ENCODE data around the gene ENAH.

Gene ENAH

GRCh38 chr1:225483818-225484656 lies 168.9 kb downstream of the ENAH start:
- H3K9ac ChIP-seq (ENCODE audit: low read length) = no peak overlapping the region
- no peaks in the 10 kb centered on the region for H3K36me3 ChIP-seq (ENCODE audit: control insufficient read depth, insufficient read depth, low read length)
- peaks cover 20% of the 10 kb centered on the region for H3K4me1 ChIP-seq (ENCODE audit: control insufficient read depth, insufficient read depth, low read length)
- peak overlapping the region; percentile 65 for H3K27ac ChIP-seq (ENCODE audit: low read depth, low read length)
- H3K4me3 ChIP-seq (ENCODE audit: low read length) = no peak overlapping the region
- H3K27me3 ChIP-seq (ENCODE audit: control insufficient read depth, insufficient read depth, low read length) = no peaks in the 10 kb centered on the region

DNA sequence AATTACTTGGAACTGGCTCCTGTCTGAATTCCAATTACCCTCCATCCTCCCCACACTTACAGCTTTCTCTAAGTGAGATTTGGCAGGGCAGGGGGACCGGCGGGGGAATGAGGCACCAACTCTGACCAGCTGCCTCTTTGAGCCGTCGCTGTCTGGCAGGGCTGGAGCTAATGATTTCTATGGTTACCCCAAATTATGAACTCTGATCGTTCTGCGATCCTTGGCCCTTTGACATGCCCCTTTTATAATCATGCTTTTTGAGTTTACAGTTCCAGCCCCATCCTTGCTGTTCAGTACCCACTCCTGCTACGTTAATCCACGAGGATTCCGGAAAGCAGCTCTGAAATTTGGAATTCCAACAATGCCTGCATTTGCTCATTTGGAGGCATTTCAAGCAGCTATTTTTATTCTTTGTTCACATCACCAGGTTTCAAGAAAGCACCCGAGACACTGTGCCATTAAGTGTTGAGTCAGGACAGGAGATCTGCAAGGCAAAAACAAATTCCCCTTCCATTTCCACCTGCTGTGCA lies 170.4 kb downstream of the ENAH start:
- Histone ChIP-seq H3K36me3 (ENCODE audit: control insufficient read depth, insufficient read depth, low read length) (no peaks in the 10 kb centered on the region), H3K4me3 (ENCODE audit: low read length) (no peak overlapping the region), H3K9ac (ENCODE audit: low read length) (no peak overlapping the region), H3K27ac (ENCODE audit: low read depth, low read length) (peak overlapping the region; percentile 58), H3K4me1 (ENCODE audit: control insufficient read depth, insufficient read depth, low read length) (peaks cover 16% of the 10 kb centered on the region), H3K27me3 (ENCODE audit: control insufficient read depth, insufficient read depth, low read length) (no peaks in the 10 kb centered on the region)

- Histone ChIP-seq H3K36me3 (ENCODE audit: control insufficient read depth, insufficient read depth, low read length) (no peaks in the 10 kb centered on the region), H3K4me1 (ENCODE audit: control insufficient read depth, insufficient read depth, low read length) (peaks cover 16% of the 10 kb centered on the region), H3K27ac (ENCODE audit: low read depth, low read length) (peak overlapping the region; percentile 58), H3K9ac (ENCODE audit: low read length) (no peak overlapping the region), H3K27me3 (ENCODE audit: control insufficient read depth, insufficient read depth, low read length) (no peaks in the 10 kb centered on the region), H3K4me3 (ENCODE audit: low read length) (no peak overlapping the region)
Measured at GRCh38 chr1:225481738-225482137, 171.2 kb downstream of the ENAH start.

DNA sequence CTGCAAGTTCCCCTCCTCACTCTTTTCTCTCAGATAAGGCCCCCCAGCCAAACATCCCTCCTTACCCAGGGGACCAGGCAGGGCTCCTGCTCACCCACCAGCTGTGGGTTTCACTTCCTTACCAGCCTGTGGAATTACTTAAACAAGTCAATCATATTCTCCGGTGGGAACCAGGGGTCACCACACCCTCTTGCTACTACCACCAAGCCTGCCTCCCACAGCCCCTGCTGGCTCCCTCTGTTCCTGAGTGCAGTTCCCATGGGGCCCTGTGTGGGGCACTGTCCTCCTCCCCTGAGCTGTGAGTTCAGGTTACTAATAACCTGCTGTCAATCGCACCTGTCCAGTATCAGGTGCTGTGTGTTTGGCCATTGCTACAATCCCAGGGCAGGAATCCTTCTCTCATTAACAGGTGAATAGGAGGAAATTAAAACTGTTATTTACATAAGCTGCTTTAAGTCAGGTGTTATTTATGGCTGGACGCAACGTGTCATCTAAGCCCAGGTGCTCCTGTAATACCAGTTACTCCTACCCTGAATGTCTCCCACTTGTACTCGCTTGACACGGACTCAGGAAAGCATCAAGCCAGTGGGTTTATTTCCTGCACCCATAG lies 172.0 kb downstream of the ENAH start:
- Histone ChIP-seq H3K4me1 (ENCODE audit: control insufficient read depth, insufficient read depth, low read length) (peaks cover 16% of the 10 kb centered on the region), H3K27ac (ENCODE audit: low read depth, low read length) (no peak overlapping the region), H3K36me3 (ENCODE audit: control insufficient read depth, insufficient read depth, low read length) (no peaks in the 10 kb centered on the region), H3K27me3 (ENCODE audit: control insufficient read depth, insufficient read depth, low read length) (no peaks in the 10 kb centered on the region), H3K4me3 (ENCODE audit: low read length) (no peak overlapping the region), H3K9ac (ENCODE audit: low read length) (no peak overlapping the region)

DNA sequence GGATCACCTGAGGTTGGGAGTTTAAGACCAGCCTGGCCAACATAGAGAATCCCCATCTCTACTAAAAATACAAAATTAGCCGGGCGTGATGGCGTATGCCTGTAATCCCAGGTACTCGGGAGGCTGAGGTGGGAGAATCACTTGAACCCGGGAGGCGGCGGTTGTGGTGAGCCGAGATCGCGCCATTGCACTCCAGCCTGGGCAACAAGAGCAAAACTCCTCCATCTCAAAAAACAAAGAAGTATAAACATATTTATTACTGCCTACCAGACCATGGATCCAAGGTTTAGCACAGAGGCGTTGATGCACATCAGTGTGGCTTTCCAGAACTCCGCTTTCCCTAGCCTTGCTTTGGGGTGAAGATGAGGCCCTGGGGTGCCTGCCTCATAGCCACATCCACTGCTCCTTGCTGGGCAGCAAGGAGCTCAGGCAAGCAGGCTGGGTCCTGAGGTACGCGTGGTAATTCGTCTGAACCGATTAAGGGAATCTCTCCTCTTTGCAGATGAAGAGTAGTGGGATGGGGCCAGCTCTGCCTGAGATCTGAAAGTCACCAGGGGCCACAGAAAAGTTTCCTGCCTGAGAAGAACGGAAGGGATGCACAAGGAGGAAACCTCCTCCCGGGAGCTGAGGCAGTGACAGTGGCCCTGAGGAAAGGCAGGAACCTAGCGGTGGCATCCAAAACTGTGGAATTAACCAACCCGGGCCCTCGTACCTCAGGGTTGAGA lies 172.8 kb downstream of the ENAH start:
- H3K9ac ChIP-seq (ENCODE audit: low read length) = no peak overlapping the region
- no peak overlapping the region for H3K4me3 ChIP-seq (ENCODE audit: low read length)
- peaks cover 18% of the 10 kb centered on the region for H3K4me1 ChIP-seq (ENCODE audit: control insufficient read depth, insufficient read depth, low read length)
- H3K36me3 ChIP-seq (ENCODE audit: control insufficient read depth, insufficient read depth, low read length) = no peaks in the 10 kb centered on the region
- H3K27me3 ChIP-seq (ENCODE audit: control insufficient read depth, insufficient read depth, low read length) = no peaks in the 10 kb centered on the region
- H3K27ac ChIP-seq (ENCODE audit: low read depth, low read length) = no peak overlapping the region

- Histone ChIP-seq H3K27me3 (ENCODE audit: control insufficient read depth, insufficient read depth, low read length) (no peaks in the 10 kb centered on the region), H3K9ac (ENCODE audit: low read length) (no peak overlapping the region), H3K27ac (ENCODE audit: low read depth, low read length) (peak overlapping the region; percentile 10), H3K36me3 (ENCODE audit: control insufficient read depth, insufficient read depth, low read length) (no peaks in the 10 kb centered on the region), H3K4me1 (ENCODE audit: control insufficient read depth, insufficient read depth, low read length) (peaks cover 18% of the 10 kb centered on the region), H3K4me3 (ENCODE audit: low read length) (no peak overlapping the region)
Measured at GRCh38 chr1:225479341-225479740, 173.6 kb downstream of the ENAH start.

GRCh38 chr1:225477296-225477911 lies 175.5 kb downstream of the ENAH start:
- H3K27ac ChIP-seq (ENCODE audit: low read depth, low read length) = peak overlapping the region; percentile 28

DNA sequence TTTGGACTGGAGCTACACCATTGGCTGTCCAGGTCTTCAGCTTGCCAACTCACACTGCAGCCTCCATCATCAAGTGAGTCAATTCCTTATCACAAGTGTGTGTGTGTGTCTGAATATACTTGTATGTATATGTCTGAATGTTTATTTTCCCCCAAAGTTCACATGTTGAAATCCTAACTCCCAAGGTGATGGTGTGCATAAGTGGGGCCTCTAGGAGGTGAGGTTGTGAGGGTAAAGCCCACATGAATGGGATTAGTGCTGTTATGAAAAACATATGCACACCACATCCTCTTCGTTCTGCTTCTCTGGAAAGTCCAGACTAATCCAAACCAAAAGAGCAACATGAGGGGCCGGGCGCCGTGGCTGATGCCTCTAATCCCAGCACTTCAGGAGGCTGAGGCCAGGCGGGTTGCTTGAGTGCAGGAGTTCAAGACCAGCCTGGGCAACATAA lies 176.4 kb downstream of the ENAH start:
- Histone ChIP-seq H3K27ac (ENCODE audit: low read depth, low read length) (no peak overlapping the region), H3K4me1 (ENCODE audit: control insufficient read depth, insufficient read depth, low read length) (peaks cover 9% of the 10 kb centered on the region), H3K9ac (ENCODE audit: low read length) (no peak overlapping the region), H3K27me3 (ENCODE audit: control insufficient read depth, insufficient read depth, low read length) (no peaks in the 10 kb centered on the region), H3K4me3 (ENCODE audit: low read length) (no peak overlapping the region), H3K36me3 (ENCODE audit: control insufficient read depth, insufficient read depth, low read length) (no peaks in the 10 kb centered on the region)

More at GRCh38 chr1:225477296-225477911, 175.5 kb downstream of the ENAH start:
- Histone ChIP-seq H3K36me3 (ENCODE audit: control insufficient read depth, insufficient read depth, low read length) (no peaks in the 10 kb centered on the region), H3K27me3 (ENCODE audit: control insufficient read depth, insufficient read depth, low read length) (no peaks in the 10 kb centered on the region), H3K4me3 (ENCODE audit: low read length) (no peak overlapping the region), H3K9ac (ENCODE audit: low read length) (no peak overlapping the region), H3K4me1 (ENCODE audit: control insufficient read depth, insufficient read depth, low read length) (peaks cover 11% of the 10 kb centered on the region)

DNA sequence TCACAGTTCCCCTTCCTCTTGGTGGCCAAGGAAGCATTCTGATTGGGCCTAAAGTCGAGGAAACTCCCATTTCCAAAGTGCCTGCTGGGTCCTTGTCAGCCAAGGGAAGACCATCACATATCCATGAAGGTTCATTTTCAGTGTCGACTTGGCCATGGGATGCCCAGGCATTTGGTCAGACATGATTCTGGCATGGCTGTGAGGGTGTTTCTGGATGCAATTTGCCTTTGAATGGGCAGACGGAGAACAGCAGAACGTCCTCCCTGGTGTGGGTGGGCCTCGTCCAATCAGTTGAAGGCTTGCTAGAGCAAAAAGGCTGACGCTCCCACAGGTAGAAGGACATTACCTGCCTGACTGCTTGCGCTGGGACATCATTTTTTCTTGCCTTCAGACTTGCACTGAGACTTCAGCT lies 176.8 kb downstream of the ENAH start:
- Histone ChIP-seq H3K9ac (ENCODE audit: low read length) (no peak overlapping the region), H3K27me3 (ENCODE audit: control insufficient read depth, insufficient read depth, low read length) (no peaks in the 10 kb centered on the region), H3K36me3 (ENCODE audit: control insufficient read depth, insufficient read depth, low read length) (no peaks in the 10 kb centered on the region), H3K27ac (ENCODE audit: low read depth, low read length) (no peak overlapping the region), H3K4me3 (ENCODE audit: low read length) (no peak overlapping the region), H3K4me1 (ENCODE audit: control insufficient read depth, insufficient read depth, low read length) (peaks cover 9% of the 10 kb centered on the region)

- H3K4me1 ChIP-seq (ENCODE audit: control insufficient read depth, insufficient read depth, low read length) = peaks cover 13% of the 10 kb centered on the region
- no peaks in the 10 kb centered on the region for H3K36me3 ChIP-seq (ENCODE audit: control insufficient read depth, insufficient read depth, low read length)
- peak overlapping the region; percentile 62 for H3K4me3 ChIP-seq (ENCODE audit: low read length)
- H3K27ac ChIP-seq (ENCODE audit: low read depth, low read length) = peak overlapping the region; percentile 68
- peak overlapping the region; percentile 52 for H3K9ac ChIP-seq (ENCODE audit: low read length)
- no peaks in the 10 kb centered on the region for H3K27me3 ChIP-seq (ENCODE audit: control insufficient read depth, insufficient read depth, low read length)
Measured at GRCh38 chr1:225474986-225475820, 177.7 kb downstream of the ENAH start.

- Histone ChIP-seq H3K4me1 (ENCODE audit: control insufficient read depth, insufficient read depth, low read length) (peaks cover 13% of the 10 kb centered on the region), H3K9ac (ENCODE audit: low read length) (no peak overlapping the region)
Measured at GRCh38 chr1:225474439-225474985, 178.4 kb downstream of the ENAH start.

More at GRCh38 chr1:225474439-225474985, 178.4 kb downstream of the ENAH start:
- Histone ChIP-seq H3K27ac (ENCODE audit: low read depth, low read length) (peak overlapping the region; percentile 68), H3K4me3 (ENCODE audit: low read length) (no peak overlapping the region), H3K36me3 (ENCODE audit: control insufficient read depth, insufficient read depth, low read length) (no peaks in the 10 kb centered on the region), H3K27me3 (ENCODE audit: control insufficient read depth, insufficient read depth, low read length) (no peaks in the 10 kb centered on the region)
